GM18502 (cell line): ENCODE data around the gene PITHD1.
"Not testable (repeated sequence)": the region's sequence is repeated elsewhere in the genome, so short reads cannot be mapped to it uniquely, and the experiment has no call there.

ENCODE experiments used
- ATAC-seq: cut with Tn5 transposase; IDR thresholded peaks from one replicate; pipeline ENCODE4 v1.9.1; 2021; ENCODE audit warnings: mild to moderate bottlenecking; ENCODE audit not compliant: unreplicated experiment, poor library complexity

Gene PITHD1

DNA sequence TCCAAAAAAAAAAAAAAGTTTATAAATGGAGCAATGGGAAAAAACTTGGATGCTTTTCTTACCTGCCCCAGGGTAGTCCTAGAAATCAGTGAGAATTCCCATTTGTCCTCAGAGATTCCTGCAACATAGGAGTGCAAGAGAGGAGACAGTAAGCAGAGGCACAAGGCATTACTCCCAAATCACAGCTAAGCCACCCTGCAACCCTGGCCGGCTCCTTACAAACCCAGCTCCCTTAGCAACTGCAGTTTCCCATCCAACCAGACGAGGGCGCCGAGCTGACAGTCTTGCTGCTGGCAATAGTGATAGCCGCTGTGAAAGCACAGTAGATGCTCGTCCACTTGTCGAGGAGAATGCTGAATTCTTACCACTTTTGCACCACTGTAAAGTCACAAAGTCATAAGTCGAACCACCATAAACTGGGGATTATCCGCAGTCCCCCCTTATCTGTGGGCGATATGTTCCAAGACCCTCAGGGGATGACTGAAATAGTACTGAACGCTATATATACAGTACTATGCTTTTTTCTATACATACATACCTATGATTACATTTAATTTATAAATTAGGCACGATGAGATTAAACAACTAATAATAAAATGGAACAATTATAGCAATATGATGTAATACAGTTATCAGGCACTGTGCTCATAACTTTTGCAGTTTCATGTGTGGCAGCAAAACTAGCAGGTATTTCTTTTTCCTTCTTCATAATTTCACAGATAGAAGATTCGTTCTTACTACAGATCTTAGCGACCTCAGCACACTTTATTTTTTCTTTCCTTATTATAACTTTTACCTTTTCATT lies 6.0 kb upstream of the PITHD1 start:
- no peak for ATAC-seq

DNA sequence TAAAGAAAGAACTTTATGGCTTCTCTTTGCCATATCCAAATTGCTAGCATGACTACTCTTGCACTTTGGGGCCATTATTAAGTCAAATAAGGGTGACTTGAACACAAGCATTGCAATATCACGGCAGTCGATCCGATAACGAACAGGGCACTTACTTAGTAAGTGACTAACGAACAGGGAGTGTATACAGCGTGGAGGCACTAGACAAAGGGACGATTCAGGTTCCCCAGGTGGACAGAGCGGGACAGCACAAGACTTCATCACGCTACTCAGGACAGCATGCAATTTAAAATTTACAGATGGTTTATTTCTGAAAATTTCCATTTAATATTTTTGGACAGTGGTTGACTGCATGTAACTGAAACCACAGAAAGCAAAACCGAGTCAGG lies 5.4 kb upstream of the PITHD1 start:
- ATAC-seq, result no peak

DNA sequence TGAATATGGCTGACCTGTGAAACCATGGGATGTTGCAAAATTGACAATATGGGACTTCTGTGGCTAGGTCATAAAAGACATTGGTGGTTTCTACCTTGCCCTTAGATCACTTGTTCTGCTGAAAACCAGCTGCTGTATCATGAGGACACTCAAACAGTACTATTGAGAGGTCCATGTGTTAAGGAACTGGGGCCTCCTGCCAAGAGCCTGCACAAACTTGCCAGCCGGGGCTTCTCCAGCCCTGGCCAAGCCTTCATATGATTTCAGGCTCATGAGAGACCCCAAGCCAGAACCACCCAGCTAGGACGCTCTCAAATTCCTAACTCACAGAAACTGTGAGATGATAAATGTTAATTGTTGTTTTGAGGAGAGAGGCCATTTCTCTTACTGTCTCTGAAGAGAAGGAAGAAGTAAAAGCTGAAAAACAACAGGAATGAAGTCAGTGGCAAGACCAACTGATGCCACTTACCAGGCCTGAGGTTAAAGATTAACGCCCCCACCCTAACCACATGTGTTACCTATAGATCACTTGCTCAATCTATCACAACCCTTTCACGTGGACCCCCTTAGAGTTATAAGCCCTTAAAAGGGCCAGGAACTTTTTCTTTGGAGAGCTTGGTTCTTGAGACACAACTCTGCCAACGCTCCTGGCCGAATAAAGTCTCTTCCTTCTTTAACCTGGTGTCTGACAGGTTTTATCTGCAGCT lies 3.9 kb upstream of the PITHD1 start:
- ATAC-seq, result no peak

DNA sequence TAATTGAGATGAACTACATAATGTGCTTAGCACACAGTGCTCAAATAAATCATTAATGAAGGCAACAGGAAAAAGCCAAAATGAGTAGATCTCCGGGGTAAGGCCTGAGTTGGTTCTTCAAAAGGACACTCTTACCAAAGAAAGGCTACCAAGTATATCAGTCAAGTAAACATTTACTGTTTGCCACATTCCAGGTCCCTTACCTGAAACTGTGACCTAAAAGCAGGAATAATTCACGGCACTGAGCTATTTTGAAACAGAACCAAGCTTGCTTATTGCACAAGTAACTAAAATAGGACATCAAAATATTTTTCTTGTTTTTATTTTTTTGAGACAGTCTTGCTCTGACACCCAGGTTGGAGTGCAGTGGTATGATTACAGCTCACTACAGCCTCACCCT lies 2.0 kb upstream of the PITHD1 start:
- no peak for ATAC-seq

DNA sequence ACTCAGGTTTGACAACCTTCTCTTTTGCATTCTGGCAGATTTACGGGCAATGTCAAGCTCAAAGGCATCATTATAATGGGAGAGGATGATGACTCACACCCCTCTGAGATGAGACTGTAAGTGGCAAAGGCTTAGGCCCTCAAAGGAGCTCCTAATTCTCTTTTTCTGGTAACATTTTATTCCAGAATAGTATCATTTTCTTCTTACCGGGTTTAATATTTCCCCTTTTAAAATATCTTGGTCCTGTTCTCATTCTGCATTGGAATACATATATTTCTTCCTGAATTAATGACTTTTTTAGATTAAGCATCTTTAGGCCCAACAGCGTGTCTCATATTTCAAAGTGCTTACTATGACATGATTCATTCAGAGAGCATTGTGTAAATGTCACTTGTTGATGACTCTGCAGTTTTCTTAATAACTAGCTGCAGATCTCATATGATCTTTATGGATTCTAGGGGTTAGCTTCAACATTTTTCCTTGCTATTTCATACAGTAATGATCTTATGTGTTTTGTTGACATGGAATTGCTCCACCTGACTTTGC lies 1.7 kb downstream of the PITHD1 start:
- no peak for ATAC-seq

DNA sequence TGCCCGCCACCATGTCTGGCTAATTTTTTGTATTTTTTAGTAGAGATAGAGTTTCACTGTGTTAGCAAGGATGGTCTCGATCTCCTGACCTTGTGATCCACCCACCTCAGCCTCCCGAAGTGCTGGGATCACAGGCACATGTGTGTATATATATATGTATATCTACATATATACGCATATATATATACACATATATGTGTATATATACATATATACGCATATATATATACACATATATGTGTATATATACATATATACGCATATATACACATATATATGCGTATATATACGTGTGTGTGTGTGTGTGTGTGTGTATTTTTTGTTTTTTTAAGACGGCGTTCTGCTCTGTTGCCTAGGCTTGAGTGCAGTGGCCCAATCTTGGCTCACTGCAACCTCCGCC lies 4.9 kb downstream of the PITHD1 start:
- ATAC-seq, result not testable (repeated sequence)

DNA sequence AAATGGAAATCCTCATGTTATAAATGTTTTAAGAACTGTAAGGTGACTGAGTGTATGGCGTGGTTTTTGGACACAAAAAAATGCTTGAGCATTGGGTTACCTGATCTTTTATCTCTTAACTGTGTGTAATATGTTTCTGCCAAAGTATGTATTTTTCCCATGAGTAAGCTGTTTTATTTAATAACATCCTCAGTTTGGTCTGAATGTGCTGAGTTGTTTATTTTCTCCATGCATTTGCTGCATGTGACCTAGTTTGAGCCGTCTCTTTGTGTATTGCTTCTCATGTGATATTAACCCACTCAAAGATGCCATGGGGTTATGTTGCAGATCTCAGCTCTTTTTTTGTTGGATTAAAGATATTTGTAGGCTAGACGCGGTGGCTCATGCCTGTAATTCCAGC lies 6.6 kb downstream of the PITHD1 start:
- no peak for ATAC-seq

DNA sequence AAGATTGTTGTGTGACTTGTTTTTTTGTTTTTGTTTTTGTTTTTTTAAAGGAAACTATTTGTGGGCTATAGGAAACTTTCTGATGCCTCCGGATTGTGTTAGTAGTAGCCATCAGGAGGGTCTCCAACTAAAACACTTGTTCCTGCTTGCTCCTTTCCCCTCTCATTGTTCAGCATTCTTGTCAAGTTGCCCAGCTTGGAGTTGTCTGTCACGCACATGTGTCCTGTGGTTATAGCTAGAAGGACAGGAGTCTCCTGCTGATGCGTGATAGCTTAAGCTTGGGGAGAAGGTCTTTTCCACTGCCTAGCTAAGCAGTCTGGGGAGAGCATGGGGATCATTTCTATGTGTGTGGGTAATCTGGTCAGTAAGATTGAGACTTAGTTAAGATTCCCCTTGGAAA lies 9.5 kb downstream of the PITHD1 start:
- ATAC-seq, result no peak

DNA sequence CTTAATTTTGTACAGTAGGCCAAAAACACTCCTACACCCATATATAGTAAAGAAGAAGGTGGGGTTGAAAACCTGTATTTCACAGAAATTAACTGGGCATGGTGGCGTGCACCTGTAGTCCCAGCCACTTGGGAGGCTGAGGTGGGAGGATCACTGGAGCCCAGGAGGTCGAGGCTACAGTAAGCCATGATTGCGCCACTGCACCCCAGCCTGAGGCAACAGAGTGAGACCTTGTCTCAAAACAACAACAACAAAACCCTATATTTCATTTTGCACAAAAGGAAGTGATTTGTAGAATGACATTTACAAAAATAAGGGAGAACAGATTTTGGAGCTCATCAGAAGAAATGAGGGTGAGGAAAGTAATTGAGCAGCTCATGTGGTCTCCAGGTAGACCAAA lies 10.5 kb downstream of the PITHD1 start:
- ATAC-seq, result no peak

DNA sequence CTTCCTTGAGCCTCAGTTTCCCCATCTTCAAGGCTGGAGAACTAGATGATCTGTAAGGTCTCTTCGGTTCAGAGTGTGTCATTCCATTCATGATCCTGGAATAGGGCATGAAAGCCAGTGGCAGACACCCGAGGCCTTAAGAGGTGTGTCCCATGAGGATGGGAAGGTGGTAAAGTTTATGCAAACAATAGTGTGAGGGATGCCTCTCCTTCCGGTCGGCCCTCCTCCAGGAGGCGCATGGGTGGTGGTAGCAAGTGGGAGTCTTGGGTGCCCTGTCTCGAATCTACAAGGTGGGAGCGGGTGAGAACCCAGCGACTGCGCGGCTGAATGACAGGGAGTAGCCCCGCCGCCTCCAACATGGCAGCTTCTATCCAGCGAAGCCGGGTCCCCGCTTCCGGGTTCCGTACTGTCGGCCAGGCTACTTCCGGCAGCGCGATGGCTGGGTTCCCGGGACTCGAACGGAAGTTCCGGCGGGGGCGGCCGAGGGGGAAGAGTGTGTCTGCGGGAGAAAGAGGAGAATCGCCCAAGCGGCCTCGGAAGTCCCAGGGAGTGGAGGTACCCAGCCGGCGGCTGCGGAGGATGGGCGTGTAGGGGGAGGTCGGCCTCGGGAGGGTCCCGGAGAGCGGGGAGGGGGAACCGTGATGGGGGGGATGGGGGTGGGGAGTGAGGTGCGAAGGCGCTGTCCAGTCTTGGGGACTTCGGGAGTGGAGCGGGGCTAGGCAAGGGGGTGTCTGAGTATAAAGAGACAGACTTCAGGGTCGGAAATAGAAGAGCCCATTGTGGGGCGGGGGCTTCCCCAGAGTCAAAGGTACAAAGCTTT lies 12.7 kb downstream of the PITHD1 start, which contains the start of gene LYPLA2:
LYPLA2 (plus strand) TSS at position 450 of the 820 bp plus-strand sequence. CDS start 1,538 bp downstream, outside the sequence.
- ATAC-seq, result peak; percentile 79

DNA sequence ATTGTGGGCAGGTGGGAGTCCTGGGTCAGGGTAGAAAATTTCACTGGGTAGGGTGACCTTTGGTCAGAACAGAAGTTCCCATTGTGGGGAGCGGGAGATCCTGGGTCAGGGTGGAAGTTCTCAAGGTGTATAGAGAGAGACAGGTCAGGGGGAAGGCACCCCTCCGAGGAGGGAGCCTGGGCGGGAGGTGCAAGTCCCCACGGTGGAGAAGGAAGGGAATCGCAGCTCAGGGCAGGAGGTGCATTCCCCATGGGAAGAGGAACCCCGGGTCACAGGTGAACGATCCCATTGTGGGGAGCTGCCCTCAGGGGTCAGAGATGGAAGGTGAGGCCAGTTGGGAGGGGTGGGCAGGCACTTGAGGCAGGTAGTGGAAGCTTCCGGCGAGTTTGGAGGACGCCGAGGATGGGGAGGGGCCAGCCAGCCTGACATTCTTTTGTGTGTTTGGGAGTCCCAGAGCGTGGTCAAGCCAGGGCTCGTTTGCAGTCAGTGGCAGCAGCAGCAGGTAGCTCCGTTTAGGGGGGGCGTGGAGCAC lies 13.4 kb downstream of the PITHD1 start:
- peak; percentile 16 for ATAC-seq

DNA sequence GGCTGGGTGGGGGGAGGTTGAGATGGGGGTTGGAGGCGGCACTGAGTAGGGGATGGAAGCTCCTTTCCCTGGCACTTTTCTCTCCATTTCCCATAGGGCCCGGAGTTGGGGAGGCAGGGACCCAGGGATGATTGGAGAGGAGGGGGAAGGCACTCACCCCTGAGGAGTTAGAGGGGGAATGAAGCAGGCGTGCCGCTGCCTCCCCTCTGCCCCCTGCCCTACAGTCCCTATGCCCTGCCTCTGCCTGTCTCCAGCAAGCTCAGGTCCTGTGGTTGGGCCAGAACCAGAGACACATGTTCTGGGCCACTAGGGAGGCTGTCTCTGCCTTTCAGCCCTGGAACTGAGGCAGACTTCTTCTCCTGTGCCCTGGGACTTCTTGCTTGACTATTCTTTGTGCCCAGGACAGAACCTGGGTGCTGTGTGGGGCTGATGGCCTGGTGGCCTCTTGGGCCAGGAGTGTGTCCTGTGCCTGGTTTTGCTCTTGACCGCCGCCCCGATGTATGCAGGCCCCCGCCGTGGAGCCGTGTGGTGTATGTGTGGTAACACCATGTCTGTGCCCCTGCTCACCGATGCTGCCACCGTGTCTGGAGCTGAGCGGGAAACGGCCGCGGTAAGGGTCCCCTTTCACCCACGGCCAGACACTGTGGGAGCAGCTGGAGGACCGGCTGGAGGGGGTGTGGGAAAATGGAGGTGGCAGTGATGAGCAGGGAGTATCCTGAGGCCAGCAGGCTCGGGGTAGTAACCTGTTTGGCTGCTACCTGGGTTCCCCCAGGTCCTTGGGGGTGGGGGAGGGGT lies 14.1 kb downstream of the PITHD1 start:
- no peak for ATAC-seq

DNA sequence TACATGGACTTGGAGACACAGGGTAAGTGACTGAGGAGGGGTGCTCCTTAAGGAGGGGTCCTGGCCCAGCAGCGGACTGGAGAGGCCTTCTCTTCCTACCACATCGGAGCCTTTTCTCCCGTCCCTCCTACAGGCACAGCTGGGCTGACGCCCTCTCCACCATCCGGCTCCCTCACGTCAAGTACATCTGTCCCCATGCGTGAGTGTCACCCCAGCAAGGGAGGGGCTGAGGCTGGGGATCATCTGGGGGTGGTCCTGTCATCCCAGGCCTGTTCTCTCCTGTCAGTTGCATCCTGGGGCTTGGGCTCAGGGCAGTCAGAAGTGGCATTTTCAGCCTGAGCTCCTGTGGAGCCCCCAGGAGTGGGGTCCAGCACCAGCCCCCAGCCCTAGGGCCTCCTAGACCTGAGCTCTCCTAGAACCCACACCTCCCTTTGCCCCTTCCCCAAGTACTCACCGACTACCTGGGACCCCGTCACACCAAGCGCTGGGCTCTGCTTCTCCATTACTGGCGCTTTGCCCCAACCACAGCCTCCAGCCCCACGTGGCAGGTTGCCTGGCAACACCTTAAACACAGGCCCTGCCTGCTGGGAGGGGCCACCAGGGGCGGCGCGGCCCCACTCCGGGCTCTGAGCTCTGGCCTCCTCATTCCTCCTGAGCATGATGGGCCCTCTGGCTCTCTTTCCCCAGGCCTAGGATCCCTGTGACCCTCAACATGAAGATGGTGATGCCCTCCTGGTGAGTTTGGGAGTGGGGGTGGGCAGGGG lies 15.0 kb downstream of the PITHD1 start:
- no peak for ATAC-seq

DNA sequence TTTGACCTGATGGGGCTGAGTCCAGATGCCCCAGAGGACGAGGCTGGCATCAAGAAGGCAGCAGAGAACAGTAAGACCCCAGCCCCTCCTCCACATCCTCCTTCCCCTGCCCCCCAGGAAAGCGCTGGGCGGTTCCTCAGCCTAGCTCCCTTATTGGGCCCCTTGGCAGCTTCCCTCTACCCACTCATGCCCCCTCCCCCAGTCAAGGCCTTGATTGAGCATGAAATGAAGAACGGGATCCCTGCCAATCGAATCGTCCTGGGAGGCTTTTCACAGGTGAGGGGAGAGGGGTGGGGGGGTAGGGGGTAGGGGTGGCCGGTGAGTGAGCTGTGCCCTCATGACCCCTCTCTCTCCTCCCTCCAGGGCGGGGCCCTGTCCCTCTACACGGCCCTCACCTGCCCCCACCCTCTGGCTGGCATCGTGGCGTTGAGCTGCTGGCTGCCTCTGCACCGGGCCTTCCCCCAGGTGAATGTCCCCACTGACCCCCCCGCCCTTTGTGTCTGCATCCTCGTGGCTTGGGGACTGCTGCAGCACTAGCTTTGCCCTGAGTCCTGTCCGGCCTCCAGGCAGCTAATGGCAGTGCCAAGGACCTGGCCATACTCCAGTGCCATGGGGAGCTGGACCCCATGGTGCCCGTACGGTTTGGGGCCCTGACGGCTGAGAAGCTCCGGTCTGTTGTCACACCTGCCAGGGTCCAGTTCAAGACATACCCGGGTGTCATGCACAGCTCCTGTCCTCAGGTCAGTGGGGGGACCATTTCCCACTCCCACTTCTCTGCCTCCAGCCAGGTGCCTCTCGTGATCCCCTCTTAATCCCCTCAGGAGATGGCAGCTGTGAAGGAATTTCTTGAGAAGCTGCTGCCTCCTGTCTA lies 15.9 kb downstream of the PITHD1 start:
- no peak for ATAC-seq

DNA sequence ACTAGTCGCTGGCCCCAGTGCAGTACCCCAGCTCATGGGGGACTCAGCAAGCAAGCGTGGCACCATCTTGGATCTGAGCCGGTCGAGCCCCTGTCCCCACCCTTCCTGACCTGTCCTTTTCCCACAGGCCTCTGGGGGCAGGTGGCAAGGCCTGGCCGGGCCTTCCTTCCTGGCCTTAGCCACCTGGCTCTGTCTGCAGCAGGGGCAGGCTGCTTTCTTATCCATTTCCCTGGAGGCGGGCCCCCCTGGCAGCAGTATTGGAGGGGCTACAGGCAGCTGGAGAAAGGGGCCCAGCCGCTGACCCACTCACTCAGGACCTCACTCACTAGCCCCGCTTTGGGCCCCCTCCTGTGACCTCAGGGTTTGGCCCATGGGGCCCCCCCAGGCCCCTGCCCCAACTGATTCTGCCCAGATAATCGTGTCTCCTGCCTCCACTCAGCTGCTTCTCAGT lies 16.5 kb downstream of the PITHD1 start:
- ATAC-seq, result not testable (repeated sequence)

DNA sequence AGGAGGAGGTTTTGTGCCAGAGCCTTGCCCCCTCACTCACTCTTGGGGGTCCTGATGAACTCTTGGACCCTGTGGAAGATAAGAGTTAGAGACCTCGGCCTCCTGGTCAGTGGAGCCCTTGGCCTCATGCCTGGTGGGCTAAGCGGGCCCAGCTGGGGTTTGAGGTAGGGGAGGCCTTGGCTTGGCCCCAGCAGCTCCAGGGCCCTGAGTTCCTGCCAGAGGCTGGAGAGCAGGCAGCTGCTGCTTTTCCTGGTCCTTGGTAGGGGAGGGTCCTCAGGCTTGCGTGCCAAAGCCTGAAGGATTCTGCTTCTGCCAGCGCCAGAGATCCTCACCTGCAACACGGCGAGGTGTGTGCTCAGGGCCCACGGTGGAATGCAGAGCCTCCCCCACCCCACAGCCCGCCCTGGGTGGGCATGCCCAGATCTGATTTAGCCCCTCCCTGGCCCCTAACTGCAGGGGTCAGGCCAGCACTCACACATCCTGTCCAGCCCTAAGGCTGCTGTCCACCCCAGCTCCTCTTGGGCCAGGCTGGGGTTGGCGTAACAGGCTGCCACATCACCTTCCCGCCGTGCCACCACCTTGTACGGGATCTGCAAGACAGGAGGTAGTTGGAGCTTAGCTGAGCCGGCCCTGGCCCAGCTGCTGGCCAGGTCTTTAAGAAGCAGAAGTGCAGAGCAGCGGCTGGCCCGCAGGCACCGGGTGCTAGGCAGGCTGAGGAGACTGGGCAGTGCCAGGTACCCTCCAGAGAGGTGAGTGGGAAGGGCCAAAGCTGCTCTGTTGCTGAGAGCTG lies 17.7 kb downstream of the PITHD1 start:
- no peak for ATAC-seq
